MCF 10A (cell line): Measurements from ENCODE around the gene SNX24. TPM values are rescaled to one million over a fixed set of nuclear protein-coding genes. Genes with fewer than 3 reads are reported as not detected.

Experiments
- BruUV-seq: library from RNA; stranded (reverse); fragments of 400-500 nt; replicated peaks from 2 replicates; lab custom pipeline; 2021; lab: Mats Ljungman, UMichigan
- CTCF ChIA-PET: fragments of 300-600 bp; sonication (Branson Sonifier 250); formaldehyde crosslinking; extraction: SDS; loops from one replicate; lab custom pipeline; 2021; ENCODE audit warnings: antibody characterized with exemption, inconsistent platforms; lab: Yijun Ruan, JAX
- POLR2A ChIA-PET: fragments of 300-600, 350-650 bp; sonication (Branson Sonifier 250); formaldehyde crosslinking; extraction: SDS; loops from one replicate; lab custom pipeline; 2020; ENCODE audit warnings: antibody characterized with exemption, inconsistent platforms; lab: Yijun Ruan, JAX
- DNase-seq: peaks from one replicate; pipeline ENCODE4 v3.0.0-alpha.2; 2018; ENCODE audit not compliant: unreplicated experiment
- H3K27ac Mint-ChIP-seq: one replicate; pipeline ENCODE4 v1.8.0; 2022; ENCODE audit warnings: mild to moderate bottlenecking, low read depth, mixed read lengths; ENCODE audit not compliant: unreplicated experiment
- H3K27me3 Mint-ChIP-seq: one replicate; pipeline ENCODE4 v1.8.0; 2022; ENCODE audit warnings: mixed read lengths; ENCODE audit not compliant: insufficient read depth, unreplicated experiment
- H3K36me3 Mint-ChIP-seq: one replicate; pipeline ENCODE4 v1.8.0; 2022; ENCODE audit warnings: mild to moderate bottlenecking, moderate library complexity, mixed read lengths; ENCODE audit not compliant: insufficient read depth, unreplicated experiment
- H3K4me1 Mint-ChIP-seq: one replicate; pipeline ENCODE4 v1.8.0; 2022; ENCODE audit warnings: mixed read lengths; ENCODE audit not compliant: insufficient read depth, unreplicated experiment
- H3K4me3 Mint-ChIP-seq: one replicate; pipeline ENCODE4 v1.8.0; 2022; ENCODE audit warnings: mild to moderate bottlenecking, moderate library complexity, mixed read lengths; ENCODE audit not compliant: unreplicated experiment
- H3K9me3 Mint-ChIP-seq: one replicate; pipeline ENCODE4 v1.8.0; 2022; ENCODE audit warnings: mixed read lengths; ENCODE audit not compliant: unreplicated experiment
- intact Hi-C: fragments of 100-400 bp; cut with micrococcal nuclease; formaldehyde crosslinking; loops from 2 replicates; pipeline ENCODE4 v1.14.1; 2022
- total RNA-seq: library from RNA; stranded (reverse); gene quantifications from 2 replicates; pipeline ENCODE4 v1.2.3, GENCODE V29; 2022
- TF ChIP-seq, protein P1 (sequence below): fragments of 200-600 bp; IDR thresholded peaks from one replicate; pipeline ENCODE4 v1.8.0; 2022; ENCODE audit warnings: antibody characterized with exemption, mild to moderate bottlenecking; ENCODE audit not compliant: unreplicated experiment

The SNX24 gene
- total RNA-seq, 1 experiment from 2014 or later, result 97.0 TPM

DNA sequence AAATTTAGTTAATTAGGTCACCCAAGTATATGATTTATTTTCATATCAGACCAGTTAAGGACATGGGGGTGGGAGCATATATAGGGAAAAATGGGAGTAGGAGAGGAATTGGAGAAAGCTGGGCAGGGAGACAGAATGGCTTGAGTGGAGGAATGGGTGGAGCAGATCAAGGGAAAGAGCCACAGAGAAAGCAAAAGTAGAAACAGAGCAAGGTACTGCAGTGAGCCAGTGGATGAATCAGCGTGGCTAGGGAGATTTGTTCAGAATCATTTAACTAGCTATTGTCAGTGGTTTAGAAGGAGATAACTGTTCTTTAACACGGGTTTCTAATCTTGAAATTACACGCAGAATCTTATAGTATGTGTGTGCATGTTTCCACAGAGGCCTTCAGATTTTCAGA is 37.4 kb downstream of the SNX24 start:
- peak overlapping the region; percentile 2 for H3K4me3 Mint-ChIP-seq
- H3K9me3 Mint-ChIP-seq, result no peaks in the 10 kb centered on the region
- TF ChIP-seq, protein P1, sequence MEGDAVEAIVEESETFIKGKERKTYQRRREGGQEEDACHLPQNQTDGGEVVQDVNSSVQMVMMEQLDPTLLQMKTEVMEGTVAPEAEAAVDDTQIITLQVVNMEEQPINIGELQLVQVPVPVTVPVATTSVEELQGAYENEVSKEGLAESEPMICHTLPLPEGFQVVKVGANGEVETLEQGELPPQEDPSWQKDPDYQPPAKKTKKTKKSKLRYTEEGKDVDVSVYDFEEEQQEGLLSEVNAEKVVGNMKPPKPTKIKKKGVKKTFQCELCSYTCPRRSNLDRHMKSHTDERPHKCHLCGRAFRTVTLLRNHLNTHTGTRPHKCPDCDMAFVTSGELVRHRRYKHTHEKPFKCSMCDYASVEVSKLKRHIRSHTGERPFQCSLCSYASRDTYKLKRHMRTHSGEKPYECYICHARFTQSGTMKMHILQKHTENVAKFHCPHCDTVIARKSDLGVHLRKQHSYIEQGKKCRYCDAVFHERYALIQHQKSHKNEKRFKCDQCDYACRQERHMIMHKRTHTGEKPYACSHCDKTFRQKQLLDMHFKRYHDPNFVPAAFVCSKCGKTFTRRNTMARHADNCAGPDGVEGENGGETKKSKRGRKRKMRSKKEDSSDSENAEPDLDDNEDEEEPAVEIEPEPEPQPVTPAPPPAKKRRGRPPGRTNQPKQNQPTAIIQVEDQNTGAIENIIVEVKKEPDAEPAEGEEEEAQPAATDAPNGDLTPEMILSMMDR, result no peak
- ChIA-PET CTCF (interaction anchor here (0.6 to 2.9 kb wide), 3 partner anchors 11 to 178 kb away, joined by 3 to 15 read pairs (median 11); no protein-coding TSS in a partner anchor), POLR2A (interaction anchor here (1.1 to 2.2 kb wide), 4 partner anchors 9 to 38 kb away, joined by 3 to 13 read pairs (median 4); partner anchors contain the start of gene SNX24)
- no TSS peak for BruUV-seq
- DNase-seq, result peak; percentile 39
- H3K27ac Mint-ChIP-seq, result peak overlapping the region; percentile 8
- no peaks in the 10 kb centered on the region for H3K36me3 Mint-ChIP-seq
- H3K27me3 Mint-ChIP-seq, result no peaks in the 10 kb centered on the region
- H3K4me1 Mint-ChIP-seq, result peaks cover 24% of the 10 kb centered on the region
- intact Hi-C loops, result loop anchor here (5.0 to 10.0 kb wide), 2 partner anchors 36 to 178 kb away; partner anchors contain the start of gene SNX24

- H3K9me3 Mint-ChIP-seq, result no peaks in the 10 kb centered on the region
- DNase-seq, result no peak
- peaks cover 24% of the 10 kb centered on the region for H3K4me1 Mint-ChIP-seq
- BruUV-seq, result no TSS peak
- H3K27me3 Mint-ChIP-seq, result no peaks in the 10 kb centered on the region
- TF ChIP-seq, protein P1, result no peak
- H3K36me3 Mint-ChIP-seq, result peaks cover 11% of the 10 kb centered on the region
- H3K27ac Mint-ChIP-seq, result no peak overlapping the region
- POLR2A ChIA-PET, result interaction anchor here (0.7 kb wide), 1 partner anchor 198 kb away, joined by 3 read pairs; no protein-coding TSS in a partner anchor
- H3K4me3 Mint-ChIP-seq, result no peak overlapping the region
- intact Hi-C loops, result loop anchor here (10.0 kb wide), 1 partner anchor 180 kb away; no protein-coding TSS in a partner anchor
- CTCF ChIA-PET, result interaction anchor here (0.7 to 1.3 kb wide), 4 partner anchors 11 to 487 kb away, joined by 3 to 6 read pairs (median 4); no protein-coding TSS in a partner anchor
Measured at GRCh38 chr5:122885045-122885517, 39.7 kb downstream of the SNX24 start.

GRCh38 chr5:122885891-122886290 is 40.5 kb downstream of the SNX24 start:
- TF ChIP-seq, protein P1, result no peak
- Mint-ChIP-seq H3K9me3 (no peaks in the 10 kb centered on the region), H3K4me3 (no peak overlapping the region), H3K27ac (no peak overlapping the region), H3K36me3 (peaks cover 11% of the 10 kb centered on the region), H3K27me3 (no peaks in the 10 kb centered on the region), H3K4me1 (peaks cover 24% of the 10 kb centered on the region)
- no peak for DNase-seq
- intact Hi-C loops, result loop anchor here (10.0 kb wide), 1 partner anchor 181 kb away; no protein-coding TSS in a partner anchor
- ChIA-PET POLR2A (interaction anchor here (0.7 kb wide), 1 partner anchor 197 kb away, joined by 3 read pairs; no protein-coding TSS in a partner anchor), CTCF (no interaction called here)
- no TSS peak for BruUV-seq

GRCh38 chr5:122895141-122895540 is 49.7 kb downstream of the SNX24 start:
- Mint-ChIP-seq H3K27me3 (no peaks in the 10 kb centered on the region), H3K36me3 (peaks cover 6% of the 10 kb centered on the region), H3K9me3 (no peaks in the 10 kb centered on the region), H3K4me3 (no peak overlapping the region), H3K4me1 (peaks cover 10% of the 10 kb centered on the region), H3K27ac (no peak overlapping the region)
- no TSS peak for BruUV-seq
- TF ChIP-seq, protein P1, result no peak
- ChIA-PET CTCF (interaction anchor here (0.6 to 3.3 kb wide), 11 partner anchors 8 to 479 kb away, joined by 3 to 22 read pairs (median 3); no protein-coding TSS in a partner anchor), POLR2A (interaction anchor here (0.7 kb wide), 1 partner anchor 50 kb away, joined by 3 read pairs; no protein-coding TSS in a partner anchor)
- intact Hi-C loops, result loop anchor here (5.0 to 10.0 kb wide), 4 partner anchors 200 to 393 kb away; no protein-coding TSS in a partner anchor
- no peak for DNase-seq
